ENCODE results near the gene IDUA.

Gene IDUA

DNA sequence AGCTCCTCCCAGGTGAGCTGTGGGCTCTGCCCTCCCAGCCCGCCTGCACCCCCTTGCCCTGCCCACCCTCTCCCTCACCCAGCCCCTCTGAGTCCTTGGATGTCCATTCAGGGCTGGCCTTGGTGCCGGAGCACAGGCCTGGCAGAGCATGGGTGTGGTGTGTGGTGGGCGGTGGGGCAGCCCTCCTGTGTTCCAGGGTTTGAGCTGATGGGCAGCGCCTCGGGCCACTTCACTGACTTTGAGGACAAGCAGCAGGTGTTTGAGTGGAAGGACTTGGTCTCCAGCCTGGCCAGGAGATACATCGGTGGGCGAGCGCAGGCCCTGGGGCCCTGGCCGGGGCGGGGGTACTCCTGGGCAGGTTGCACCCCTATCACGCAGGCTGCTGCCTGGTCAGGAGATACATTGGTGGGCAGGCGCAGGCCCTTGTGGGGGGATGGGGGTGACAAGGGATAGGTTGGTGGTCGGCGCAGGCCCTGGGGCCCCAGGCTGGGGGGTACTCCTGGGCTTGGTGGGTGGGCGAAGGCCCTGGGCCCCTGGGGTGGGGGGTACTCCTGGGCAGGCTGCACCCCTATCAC is 13.9 kb downstream of the IDUA start:
- DNase-seq (ENCODE audit: low read depth), result no peak

DNA sequence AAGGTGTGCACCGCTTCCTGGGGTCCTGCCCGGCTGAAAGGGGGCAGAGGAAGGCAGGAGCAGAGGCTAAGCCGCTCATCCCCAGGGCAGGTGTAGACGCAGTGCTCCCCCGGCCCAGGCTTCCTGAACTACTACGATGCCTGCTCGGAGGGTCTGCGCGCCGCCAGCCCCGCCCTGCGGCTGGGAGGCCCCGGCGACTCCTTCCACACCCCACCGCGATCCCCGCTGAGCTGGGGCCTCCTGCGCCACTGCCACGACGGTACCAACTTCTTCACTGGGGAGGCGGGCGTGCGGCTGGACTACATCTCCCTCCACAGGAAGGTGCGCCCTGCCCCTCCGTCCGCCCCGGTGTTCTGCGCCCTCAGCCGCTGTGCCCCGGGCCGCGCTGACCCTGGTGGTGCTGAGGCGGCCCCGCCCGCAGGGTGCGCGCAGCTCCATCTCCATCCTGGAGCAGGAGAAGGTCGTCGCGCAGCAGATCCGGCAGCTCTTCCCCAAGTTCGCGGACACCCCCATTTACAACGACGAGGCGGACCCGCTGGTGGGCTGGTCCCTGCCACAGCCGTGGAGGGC is 14.8 kb downstream of the IDUA start:
- no peak for DNase-seq (ENCODE audit: low read depth)

DNA sequence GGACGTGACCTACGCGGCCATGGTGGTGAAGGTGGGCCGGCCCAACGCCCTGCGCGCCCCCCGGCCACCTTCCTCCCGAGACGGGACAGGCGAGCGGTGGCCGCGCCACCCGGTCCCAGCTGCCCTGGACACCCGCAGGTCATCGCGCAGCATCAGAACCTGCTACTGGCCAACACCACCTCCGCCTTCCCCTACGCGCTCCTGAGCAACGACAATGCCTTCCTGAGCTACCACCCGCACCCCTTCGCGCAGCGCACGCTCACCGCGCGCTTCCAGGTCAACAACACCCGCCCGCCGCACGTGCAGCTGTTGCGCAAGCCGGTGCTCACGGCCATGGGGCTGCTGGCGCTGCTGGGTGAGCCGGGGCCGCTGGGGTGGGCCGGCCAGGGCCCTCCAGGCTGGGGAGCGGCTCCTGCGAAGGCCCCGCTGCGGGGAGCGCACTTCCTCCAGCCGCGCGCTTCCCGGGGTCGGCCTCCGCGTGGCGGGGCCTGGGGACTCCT is 15.3 kb downstream of the IDUA start:
- no peak for DNase-seq (ENCODE audit: low read depth)

DNA sequence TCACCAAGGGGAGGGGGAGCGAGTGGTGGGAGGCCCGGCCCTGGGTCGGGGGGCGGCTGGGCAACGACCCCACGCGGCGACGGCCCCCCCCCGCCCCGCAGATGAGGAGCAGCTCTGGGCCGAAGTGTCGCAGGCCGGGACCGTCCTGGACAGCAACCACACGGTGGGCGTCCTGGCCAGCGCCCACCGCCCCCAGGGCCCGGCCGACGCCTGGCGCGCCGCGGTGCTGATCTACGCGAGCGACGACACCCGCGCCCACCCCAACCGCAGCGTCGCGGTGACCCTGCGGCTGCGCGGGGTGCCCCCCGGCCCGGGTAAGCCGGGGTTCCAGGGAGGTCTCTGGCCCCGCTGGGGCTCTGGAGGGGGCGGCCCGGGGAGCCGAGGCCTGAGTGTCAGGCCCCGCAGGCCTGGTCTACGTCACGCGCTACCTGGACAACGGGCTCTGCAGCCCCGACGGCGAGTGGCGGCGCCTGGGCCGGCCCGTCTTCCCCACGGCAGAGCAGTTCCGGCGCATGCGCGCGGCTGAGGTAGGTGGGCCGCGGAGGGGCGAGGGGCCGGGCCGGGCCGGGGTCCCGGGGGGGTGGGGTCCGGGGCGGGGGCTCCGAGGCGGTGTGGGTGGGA is 15.9 kb downstream of the IDUA start:
- no peak for DNase-seq (ENCODE audit: low read depth)

DNA sequence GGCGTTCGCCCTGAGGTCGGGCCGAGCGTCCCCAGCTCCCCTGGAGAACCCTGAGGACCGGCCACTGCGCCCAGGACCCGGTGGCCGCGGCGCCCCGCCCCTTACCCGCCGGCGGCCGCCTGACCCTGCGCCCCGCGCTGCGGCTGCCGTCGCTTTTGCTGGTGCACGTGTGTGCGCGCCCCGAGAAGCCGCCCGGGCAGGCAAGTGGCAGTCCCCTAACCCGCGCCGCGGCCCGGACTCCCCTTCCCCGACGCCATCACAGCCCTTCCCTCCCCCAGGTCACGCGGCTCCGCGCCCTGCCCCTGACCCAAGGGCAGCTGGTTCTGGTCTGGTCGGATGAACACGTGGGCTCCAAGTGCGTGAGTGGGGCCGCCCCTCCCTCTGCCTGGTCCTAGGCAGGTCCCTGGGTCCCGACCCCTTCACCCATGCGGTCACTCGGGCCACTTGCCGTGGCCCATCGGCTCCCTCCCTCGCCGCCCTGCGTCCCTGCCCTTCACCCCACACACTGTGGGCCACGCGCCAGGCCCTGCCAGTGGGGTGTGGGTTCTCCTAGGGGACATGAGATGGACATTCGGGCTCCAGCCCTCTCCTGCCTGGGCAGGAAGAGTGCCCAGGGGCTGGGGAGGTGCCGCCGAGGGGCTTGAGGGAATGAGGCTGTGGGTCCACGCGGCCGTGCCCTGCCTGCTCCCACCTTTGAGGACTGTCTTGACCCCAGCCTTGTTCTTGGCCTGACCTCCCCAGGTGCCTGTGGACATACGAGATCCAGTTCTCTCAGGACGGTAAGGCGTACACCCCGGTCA is 16.6 kb downstream of the IDUA start:
- no peak for DNase-seq (ENCODE audit: low read depth)

DNA sequence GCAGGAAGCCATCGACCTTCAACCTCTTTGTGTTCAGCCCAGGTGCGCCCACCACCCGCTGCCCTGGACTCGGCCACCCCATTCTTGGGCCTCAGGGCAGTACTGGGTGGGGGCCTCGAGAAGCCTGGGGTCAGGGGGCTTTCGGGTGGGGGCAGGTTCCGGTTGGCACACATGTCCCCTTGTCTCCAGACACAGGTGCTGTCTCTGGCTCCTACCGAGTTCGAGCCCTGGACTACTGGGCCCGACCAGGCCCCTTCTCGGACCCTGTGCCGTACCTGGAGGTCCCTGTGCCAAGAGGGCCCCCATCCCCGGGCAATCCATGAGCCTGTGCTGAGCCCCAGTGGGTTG is 17.2 kb downstream of the IDUA start:
- DNase-seq (ENCODE audit: low read depth), result no peak

DNA sequence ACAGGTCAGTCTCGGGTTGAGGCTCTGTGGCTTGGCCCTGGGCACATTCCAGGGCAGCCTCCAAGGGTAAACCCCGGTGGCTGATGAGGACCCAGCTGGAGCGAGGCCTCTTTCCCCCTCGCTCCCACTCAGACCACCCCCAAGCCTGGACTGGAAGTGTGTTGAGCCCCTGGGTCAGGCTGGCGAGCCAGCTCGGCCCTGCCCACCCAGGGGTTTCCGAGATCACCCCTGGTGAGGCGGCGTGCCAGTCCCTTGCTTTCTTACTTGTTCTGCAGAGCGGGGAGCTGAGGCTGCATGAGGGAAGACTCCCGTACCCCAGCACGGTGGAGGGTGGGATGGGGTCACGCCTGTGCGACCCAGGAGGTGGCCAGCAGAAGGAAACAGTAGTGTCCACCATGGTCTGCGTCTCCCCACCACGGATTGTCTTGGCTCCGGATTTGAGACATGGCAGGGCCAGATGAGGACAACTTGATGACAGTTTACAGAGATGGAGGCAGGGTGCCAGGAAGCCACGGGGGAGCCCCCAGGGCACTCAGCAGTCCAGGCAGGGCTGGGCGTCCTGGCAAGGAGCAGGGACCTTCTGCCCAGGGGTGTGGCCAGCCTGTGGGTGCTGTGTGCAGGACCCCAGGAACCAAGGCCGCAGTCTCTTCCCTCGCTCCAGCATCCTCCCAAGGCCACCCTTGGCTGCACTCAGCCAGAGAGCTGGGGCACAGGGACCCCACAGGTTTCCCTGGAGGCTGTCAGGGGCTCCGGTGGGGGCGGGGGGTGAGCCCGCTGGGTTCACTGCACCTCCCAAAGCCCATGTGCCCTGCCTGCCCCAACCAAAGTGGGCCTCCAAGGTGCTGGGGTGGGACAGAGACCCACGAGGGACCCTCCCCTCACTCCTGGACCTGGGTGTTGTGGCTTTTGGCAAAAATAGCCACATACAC is 18.0 kb downstream of the IDUA start:
- DNase-seq (ENCODE audit: low read depth), result no peak

DNA sequence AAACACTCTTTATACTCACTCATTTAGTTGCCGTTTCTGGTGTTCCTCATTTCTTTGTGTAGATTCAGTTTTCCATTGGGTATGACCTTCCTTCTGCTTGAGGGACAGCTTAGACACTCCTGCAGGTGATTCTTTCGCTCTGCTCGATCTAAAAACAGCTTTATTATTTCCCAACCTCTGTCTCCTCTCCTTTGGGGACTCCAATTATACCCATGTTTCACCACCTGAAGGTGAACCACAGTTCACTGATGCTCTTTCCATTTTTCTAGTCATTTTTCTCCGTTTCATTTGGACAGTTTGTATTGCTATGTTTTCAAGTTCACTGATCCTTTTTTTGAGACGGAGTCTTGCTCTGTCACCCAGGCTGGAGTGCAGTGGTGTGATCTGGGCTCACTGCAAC is 20.0 kb downstream of the IDUA start:
- DNase-seq (ENCODE audit: low read depth), result no peak

DNA sequence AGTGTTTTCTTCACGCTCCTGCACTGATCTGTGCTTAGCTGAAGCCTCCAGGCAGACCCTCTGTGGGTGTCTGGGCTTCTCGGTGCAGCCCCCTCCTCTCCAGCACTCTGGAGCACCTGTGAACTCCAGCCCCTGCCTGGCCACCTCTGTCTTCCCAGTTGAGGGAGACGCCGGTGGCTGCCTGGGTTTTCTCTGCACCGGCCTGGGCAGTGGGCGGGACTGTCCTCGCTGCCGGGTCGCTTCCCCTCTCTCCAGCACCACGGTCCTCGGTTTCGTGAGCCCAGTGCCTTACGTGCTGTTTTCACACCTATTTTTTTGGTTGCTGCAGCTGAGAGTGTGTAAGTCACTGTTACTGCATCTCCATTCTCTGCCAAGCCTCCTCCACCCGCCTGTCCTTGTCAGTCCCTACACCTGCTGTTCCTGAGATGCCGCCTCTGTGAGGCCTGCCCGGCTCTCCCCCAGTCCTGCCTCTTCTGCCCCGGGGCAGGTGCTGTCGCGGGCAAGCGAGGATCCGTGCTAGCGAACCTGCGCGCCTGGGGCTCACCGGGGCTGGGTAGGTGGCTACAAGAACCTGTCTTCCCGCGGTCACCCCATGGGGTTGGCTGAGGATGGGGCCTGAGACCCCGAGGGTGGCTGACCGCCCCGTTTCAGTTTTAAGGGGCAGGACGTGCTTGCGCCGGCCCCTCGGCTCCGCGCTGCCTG is 22.1 kb downstream of the IDUA start:
- no peak for DNase-seq (ENCODE audit: low read depth)

DNA sequence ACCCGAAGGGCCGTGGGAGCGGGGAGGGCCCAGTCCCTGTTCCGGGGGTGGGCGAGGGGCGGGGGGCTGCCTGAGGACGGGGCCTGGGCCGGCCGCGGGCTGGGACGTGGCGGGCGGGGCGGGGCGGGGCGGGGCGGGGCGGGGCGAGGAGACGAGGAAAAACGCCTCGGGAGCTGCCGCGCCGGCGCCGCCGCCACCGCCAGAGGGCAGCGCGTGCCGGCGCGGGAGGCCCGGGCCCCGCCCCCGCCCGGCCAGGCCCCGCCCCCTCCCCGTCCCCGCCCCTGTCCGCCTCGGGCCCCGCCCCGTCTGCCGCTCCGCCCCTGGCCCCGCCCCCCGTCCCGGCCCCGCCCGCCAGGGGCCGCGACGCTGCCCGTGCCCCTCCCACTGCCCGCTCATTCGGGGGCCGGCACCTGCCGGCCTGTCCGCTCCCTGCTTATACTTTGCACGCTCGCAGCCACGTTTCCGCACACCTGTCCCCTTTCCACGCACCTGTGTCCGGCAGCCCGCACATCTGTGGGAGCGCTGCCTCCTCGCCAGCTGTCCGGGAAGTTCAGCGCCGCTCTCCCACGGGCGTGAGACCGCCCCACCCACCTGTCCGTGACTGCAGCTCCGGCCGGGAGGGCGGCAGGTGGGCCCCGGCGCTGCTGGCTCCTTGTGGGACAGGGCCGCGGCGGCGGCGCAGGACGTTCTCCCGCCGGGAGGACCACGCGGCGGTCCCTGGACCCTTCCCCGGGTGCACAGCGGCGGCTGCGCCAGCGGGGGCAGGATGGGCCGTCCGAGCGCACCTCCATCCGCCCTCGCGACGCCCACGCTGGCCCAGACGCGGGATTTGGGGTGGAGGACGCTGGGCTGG is 22.9 kb downstream of the IDUA start:
- DNase-seq (ENCODE audit: low read depth), result no peak

DNA sequence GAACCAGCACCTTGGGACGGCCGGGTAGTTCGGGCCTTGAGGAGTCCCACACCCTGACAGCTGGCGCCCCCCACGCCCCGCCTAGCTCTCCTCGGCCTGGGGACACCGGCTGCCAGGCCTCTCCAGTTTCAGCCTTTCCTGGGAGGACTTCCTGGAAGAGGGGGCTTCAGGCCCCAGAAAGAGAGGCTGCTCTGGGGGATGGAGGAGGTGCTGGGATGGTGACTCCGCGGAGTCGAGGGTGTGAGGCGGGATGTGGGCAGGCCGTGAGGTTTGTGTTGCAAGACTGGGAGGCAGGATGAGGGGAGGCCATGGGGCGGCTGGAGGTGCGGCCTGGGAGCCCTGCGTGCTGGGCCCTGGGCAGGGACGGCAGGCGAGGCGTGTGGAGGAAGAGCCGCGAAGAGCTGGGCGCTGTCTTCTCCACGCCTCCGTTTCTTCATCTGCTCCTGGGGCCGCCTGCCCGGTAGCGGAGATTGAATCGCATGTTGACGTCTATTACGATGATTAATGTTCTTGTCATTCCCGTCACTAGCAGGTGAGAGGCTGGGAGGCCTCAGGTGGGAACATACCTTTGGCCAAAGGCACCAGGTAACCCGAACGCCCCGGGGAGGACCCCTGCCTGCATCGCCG is 23.7 kb downstream of the IDUA start:
- DNase-seq (ENCODE audit: low read depth), result peak; percentile 70

DNA sequence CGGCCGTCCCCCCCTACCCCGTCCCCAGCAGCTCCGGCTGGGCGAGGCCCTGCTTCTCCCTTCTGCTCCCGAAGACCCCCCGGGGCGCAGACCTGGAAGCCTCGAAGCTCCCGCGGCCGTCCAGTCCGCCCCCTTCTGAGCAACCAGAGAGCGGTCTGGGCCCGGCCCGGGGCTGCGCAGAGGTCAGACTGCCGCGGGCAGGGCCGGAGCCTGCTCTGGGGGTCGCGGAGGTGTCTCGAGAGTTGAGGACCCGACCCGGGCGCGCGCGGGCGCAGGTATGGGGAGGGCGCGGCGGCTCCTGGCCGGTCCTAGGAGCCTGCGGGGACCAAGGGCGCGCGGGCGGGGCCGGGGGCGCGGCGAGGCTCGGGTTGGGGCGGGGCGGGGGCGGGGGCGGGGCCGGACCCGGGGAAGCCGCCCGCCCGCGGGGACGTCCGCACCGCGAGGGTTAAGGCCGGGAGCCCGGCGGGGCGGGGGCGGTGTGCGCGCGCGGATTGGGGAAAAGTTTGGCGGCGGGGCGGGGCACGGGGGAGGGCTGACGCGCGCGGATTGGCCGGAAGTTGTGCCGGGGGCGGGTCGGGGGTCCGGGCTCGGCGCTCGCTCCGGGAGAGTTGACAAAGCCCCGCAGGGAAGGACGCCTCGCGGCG is 24.3 kb downstream of the IDUA start, which contains the start of gene FGFRL1:
Gene FGFRL1, plus strand, starts transcription at position 605 of the 644 bp plus-strand sequence. CDS start 860 bp downstream, outside the sequence.
- DNase-seq (ENCODE audit: low read depth), result peak; percentile 59

DNA sequence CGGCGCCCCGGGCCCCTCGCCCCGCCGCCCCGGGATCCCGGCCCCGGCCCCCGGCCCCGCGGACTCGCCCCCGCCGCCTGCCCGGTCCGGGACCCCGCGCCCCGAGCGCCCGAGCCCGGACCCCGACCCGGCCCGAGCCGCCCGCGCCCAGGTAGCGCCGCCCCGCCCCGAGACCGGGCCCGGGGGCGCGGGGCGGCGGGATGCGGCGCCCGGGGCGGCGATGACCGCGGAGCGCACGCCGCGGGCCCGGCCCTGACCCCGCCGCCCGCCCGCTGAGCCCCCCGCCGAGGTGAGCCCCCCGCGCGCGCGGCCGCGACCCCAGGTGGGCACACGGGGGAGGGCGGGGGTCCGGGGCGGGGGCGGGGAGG is 24.8 kb downstream of the IDUA start:
- no peak for DNase-seq (ENCODE audit: low read depth)

DNA sequence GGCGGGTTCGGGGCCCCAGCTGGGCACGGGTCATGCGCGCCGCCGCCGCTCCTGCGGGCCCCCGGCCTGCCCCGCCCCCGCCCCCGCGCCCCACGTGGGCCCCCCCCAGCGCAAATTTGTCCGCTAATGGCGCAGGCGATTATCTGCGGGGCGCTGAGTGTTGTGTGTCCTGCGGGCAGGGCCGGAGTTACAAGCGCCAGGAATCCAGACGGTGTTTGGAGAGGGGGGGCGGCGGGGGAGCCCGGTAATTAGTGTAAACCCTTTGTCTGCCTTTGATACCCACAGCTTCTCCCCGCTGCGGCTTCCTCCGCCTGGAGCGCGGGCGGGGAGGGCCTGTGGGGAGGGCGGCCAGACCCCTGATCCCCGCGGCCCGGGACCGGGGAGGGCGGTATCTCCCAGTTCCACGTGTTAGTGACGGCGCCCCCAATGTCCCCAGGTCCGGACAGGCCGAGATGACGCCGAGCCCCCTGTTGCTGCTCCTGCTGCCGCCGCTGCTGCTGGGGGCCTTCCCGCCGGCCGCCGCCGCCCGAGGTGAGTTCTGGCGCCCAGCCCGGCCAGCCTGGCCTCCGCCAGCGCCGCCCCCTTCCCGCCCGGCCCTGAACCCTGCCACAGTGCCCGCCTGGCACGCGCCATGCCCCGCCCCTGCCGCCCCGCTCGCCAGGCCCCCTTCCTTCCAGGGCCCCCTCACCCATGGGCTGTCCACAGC is 25.3 kb downstream of the IDUA start:
- no peak for DNase-seq (ENCODE audit: low read depth)

DNA sequence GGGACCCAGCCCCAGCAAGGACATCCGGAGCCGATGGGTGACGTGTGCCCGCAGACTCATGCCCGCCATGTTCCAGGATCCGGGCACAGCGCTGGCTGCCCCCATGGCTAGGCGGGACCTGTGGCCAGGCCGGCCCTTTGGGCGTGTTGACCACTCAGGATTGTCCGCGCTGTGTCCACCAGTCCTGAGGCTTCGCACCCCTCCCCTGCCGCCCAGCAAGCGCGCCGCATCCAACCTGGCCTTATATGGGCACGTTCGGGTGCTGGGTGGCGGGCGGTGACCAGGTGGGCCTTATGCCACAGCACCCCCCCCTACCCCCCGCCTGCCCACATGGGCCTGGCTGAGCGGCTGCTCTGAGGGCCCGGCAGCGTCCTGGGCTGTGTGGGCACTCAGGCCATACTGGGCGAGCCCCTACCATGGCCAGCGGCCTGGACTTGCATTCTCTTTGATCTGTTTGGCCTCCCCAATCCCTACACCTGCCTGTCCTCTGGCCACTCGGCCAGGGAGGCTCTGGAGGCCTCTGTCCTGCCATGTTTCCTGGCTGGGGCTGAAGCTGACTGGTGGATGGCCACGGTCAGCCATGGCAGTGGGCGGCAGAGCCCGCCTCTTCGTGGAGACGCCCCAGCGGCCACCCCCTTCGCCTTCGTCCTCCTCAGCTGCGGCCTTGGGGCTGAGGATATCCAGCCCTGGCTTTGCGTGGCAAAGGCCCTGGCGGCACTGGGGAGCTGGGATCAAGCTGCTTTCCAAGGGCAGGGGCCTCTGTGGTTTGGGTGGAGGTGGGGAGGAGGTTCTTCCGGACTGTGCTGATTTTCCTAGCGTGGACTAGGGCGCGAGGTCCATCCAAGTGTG is 26.6 kb downstream of the IDUA start:
- no peak for DNase-seq (ENCODE audit: low read depth)

DNA sequence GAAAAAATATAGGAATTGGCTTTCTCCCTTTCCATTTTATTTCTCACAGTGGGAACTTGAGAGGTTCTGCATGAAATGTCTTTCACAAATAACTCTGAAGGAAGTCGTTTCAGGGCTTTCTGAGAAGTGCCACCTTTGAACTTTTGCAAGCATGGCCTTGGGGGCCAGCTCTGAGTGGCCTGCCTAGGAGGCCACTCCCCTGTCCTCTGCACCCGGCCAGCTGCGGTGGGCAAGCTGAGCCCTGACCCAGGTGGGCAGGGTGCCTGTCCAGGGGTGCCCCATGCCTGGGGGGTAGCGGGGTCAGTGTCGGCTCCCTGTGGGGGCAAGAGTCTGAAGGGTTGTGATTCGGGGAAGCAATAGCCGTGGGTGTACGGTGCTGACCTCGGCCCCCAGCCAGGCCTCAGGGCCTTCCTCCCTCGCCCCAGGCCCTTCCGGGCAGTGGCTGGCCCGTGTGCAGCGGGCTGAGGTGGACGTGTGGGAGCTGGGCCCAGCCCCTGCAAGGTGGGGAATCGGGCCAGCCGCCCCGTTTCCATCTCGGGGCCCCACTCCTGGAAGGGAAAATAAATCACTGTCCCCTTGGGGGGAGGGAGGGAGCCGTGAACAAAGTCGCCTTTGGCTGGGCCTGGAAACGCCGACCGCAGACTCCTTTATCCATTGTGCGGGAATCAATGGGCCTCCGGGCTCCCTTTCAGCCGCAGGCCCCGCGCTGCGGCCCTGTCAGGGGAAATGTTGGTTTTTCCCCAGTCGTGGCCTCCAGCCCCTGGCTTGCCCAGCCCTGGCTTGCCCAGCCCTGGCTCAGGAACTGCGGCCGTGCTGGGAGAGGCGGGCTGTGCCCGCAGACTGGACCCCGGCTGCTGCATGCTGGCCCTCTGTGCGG is 27.7 kb downstream of the IDUA start:
- no peak for DNase-seq (ENCODE audit: low read depth)

DNA sequence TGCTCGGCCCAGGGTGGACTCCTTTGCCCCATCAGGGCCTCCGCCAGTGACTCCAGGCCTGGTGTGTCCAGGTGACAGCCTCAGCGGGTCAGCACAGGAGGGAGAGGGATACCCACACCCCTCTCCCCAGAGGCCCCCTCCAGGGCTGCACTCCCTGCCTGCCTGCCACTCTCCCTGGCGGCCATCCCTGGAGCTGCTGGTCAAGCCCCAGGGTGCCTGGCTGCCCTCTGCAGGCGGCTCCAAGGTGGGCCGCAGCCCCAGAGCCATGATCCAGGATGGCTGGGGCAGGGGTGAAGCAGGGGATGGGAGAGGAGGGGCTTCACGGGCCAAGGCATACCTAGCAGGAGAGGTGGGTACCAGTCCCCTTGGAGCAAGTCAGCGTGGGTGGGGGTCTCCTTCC is 28.3 kb downstream of the IDUA start:
- DNase-seq (ENCODE audit: low read depth), result no peak
